Neural progenitor cell (in vitro differentiated cells): ENCODE measurements around the gene SORT1. TPM values are rescaled to one million over a fixed set of nuclear protein-coding genes. Genes with fewer than 3 reads are reported as not detected.
A peak's percentile ranks its signal among the peaks of the same experiment; 100 is the strongest.
"Not testable (repeated sequence)": the region's sequence is repeated elsewhere in the genome, so short reads cannot be mapped to it uniquely, and the experiment has no call there.

ENCODE experiments used
- DNase-seq: peaks from one replicate; pipeline ENCODE4 v3.0.0-alpha.2; 2016; ENCODE audit warnings: low spot score
- H2AFZ ChIP-seq: fragments of 200-600 bp; sonication (generic); replicated peaks from 2 replicates; pipeline ENCODE4 v1.6.1; 2016; ENCODE audit warnings: antibody characterized with exemption
- H3F3A ChIP-seq: fragments of 200-600 bp; sonication (generic); 2 replicates; pipeline ENCODE4 v1.6.1; 2016; ENCODE audit warnings: antibody characterized with exemption, low read depth
- H3K27ac ChIP-seq: fragments of 200-600 bp; sonication (generic); 2 replicates; pipeline ENCODE4 v1.5.1; 2016; ENCODE audit warnings: mild to moderate bottlenecking
- H3K27me3 ChIP-seq: fragments of 200-600 bp; sonication (generic); 2 replicates; pipeline ENCODE4 v1.6.1; 2016; ENCODE audit warnings: mild to moderate bottlenecking, moderate library complexity
- H3K36me3 ChIP-seq: fragments of 200-600 bp; sonication (generic); 2 replicates; pipeline ENCODE4 v1.5.1; 2016
- H3K4me1 ChIP-seq: fragments of 200-600 bp; sonication (generic); 2 replicates; pipeline ENCODE4 v1.6.1; 2016; ENCODE audit warnings: mixed run types
- H3K4me2 ChIP-seq: fragments of 200-600 bp; sonication (generic); 2 replicates; pipeline ENCODE4 v1.6.1; 2016
- H3K4me3 ChIP-seq: fragments of 200-600 bp; sonication (generic); 2 replicates; pipeline ENCODE4 v1.5.1; 2016
- H3K79me2 ChIP-seq: fragments of 200-600 bp; sonication (generic); 2 replicates; pipeline ENCODE4 v1.6.1; 2016; ENCODE audit warnings: low read depth
- H3K9ac ChIP-seq: fragments of 200-600 bp; sonication (generic); 2 replicates; pipeline ENCODE4 v1.6.1; 2016
- H3K9me3 ChIP-seq: fragments of 200-600 bp; sonication (generic); 2 replicates; pipeline ENCODE4 v1.5.1; 2016; ENCODE audit warnings: low read depth
- H4K20me1 ChIP-seq: fragments of 200-600 bp; sonication (generic); 2 replicates; pipeline ENCODE4 v1.6.1; 2016; ENCODE audit warnings: low read depth
- H3K27ac Mint-ChIP-seq: 3 replicates; pipeline ENCODE4 v1.8.0; 2021; ENCODE audit warnings: mixed read lengths
- H3K27me3 Mint-ChIP-seq: 2 replicates; pipeline ENCODE4 v1.8.0; 2022; ENCODE audit warnings: low read depth, mild to moderate bottlenecking, inconsistent platforms, moderate library complexity, mixed read lengths; ENCODE audit not compliant: insufficient read depth
- H3K36me3 Mint-ChIP-seq: 3 replicates; pipeline ENCODE4 v1.8.0; 2021; ENCODE audit warnings: mixed read lengths
- H3K4me1 Mint-ChIP-seq: 3 replicates; pipeline ENCODE4 v1.8.0; 2021; ENCODE audit warnings: mixed read lengths
- H3K4me3 Mint-ChIP-seq: 3 replicates; pipeline ENCODE4 v1.8.0; 2021; ENCODE audit warnings: mild to moderate bottlenecking, moderate library complexity, mixed read lengths
- H3K9me3 Mint-ChIP-seq: 3 replicates; pipeline ENCODE4 v1.8.0; 2020; ENCODE audit warnings: mixed read lengths
- EZH2 ChIP-seq: fragments of 200-600 bp; sonication (generic); IDR thresholded peaks from 2 replicates; pipeline ENCODE4 v1.6.1; 2017; ENCODE audit warnings: antibody characterized with exemption, mild to moderate bottlenecking, moderate library complexity
- EZH2phosphoT487 ChIP-seq: fragments of 200-600 bp; sonication (generic); IDR thresholded peaks from 2 replicates; pipeline ENCODE4 v1.6.1; 2017; ENCODE audit warnings: antibody characterized with exemption
- total RNA-seq: library from RNA; depleted of rRNA; stranded (reverse); fragments of >200 nt; gene quantifications from 2 replicates; pipeline ENCODE4 v1.2.3, GENCODE V29; 2015; ENCODE audit warnings: low replicate concordance
- TF ChIP-seq, protein P1 (sequence below): fragments of 200-600 bp; sonication (generic); IDR thresholded peaks from 2 replicates; pipeline ENCODE4 v1.5.1; 2017; ENCODE audit warnings: antibody characterized with exemption, mild to moderate bottlenecking

SORT1 gene
- total RNA-seq, 1 donor from 2014 or later = 38.9 TPM

- Histone ChIP-seq H3K36me3 (no peaks in the 10 kb centered on the region), H3K27me3 (no peaks in the 10 kb centered on the region), H3K4me2 (no peak overlapping the region), H3K4me1 (no peaks in the 10 kb centered on the region), H4K20me1 (no peaks in the 10 kb centered on the region), H3K27ac (no peak overlapping the region), H3K9ac (no peak overlapping the region), H3F3A (no peaks in the 10 kb centered on the region), H3K9me3 (no peaks in the 10 kb centered on the region), H3K79me2 (no peaks in the 10 kb centered on the region), H2AFZ (peak overlapping the region; percentile 57), H3K4me3 (no peak overlapping the region)
- no peak overlapping the region for H3K4me3 Mint-ChIP-seq
- peaks cover 6% of the 10 kb centered on the region for H3K4me1 Mint-ChIP-seq
- no peak for DNase-seq
- peaks cover 4% of the 10 kb centered on the region for H3K27me3 Mint-ChIP-seq
- H3K27ac Mint-ChIP-seq = no peak overlapping the region
- peaks cover 2% of the 10 kb centered on the region for H3K9me3 Mint-ChIP-seq
- no peaks in the 10 kb centered on the region for H3K36me3 Mint-ChIP-seq
- no peak for TF ChIP-seq EZH2
Observed at GRCh38 chr1:109290998-109291397, 106.7 kb downstream of the SORT1 start.

GRCh38 chr1:109290137-109290536 lies 107.6 kb downstream of the SORT1 start:
- TF ChIP-seq EZH2phosphoT487 = no peak
- TF ChIP-seq, protein P1, sequence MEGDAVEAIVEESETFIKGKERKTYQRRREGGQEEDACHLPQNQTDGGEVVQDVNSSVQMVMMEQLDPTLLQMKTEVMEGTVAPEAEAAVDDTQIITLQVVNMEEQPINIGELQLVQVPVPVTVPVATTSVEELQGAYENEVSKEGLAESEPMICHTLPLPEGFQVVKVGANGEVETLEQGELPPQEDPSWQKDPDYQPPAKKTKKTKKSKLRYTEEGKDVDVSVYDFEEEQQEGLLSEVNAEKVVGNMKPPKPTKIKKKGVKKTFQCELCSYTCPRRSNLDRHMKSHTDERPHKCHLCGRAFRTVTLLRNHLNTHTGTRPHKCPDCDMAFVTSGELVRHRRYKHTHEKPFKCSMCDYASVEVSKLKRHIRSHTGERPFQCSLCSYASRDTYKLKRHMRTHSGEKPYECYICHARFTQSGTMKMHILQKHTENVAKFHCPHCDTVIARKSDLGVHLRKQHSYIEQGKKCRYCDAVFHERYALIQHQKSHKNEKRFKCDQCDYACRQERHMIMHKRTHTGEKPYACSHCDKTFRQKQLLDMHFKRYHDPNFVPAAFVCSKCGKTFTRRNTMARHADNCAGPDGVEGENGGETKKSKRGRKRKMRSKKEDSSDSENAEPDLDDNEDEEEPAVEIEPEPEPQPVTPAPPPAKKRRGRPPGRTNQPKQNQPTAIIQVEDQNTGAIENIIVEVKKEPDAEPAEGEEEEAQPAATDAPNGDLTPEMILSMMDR = no peak
- TF ChIP-seq EZH2 = no peak
- Histone ChIP-seq H3K36me3 (no peaks in the 10 kb centered on the region), H3K4me2 (no peak overlapping the region), H3K4me3 (no peak overlapping the region), H3K9me3 (no peaks in the 10 kb centered on the region), H3K9ac (no peak overlapping the region), H2AFZ (no peak overlapping the region), H3F3A (no peaks in the 10 kb centered on the region), H3K27ac (no peak overlapping the region), H3K4me1 (no peaks in the 10 kb centered on the region), H4K20me1 (no peaks in the 10 kb centered on the region), H3K27me3 (no peaks in the 10 kb centered on the region), H3K79me2 (no peaks in the 10 kb centered on the region)
- Mint-ChIP-seq H3K4me3 (no peak overlapping the region), H3K9me3 (peaks cover 2% of the 10 kb centered on the region), H3K36me3 (no peaks in the 10 kb centered on the region), H3K27me3 (peaks cover 4% of the 10 kb centered on the region), H3K4me1 (peaks cover 7% of the 10 kb centered on the region), H3K27ac (no peak overlapping the region)
- no peak for DNase-seq

DNA sequence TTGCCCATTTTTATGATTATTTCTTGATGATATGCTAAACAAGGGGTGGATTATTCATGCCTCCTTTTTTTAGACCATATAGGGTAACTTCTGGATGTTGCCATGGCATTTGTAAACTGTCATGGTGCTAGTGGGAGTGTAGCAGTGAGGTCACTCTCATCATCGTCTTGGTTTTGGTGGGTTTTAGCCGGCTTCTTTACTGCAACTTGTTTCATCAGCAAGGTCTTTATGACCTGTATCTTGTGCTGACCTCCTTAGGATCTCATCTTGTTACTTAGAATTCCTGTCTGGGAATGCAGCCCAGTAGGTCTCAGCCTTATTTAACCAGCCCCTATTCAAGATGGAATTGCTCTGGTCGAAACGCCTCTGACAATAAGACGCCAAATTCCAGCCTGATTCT lies 111.0 kb downstream of the SORT1 start:
- H3K36me3 ChIP-seq, DNase-seq, H2AFZ ChIP-seq, H3K27me3 Mint-ChIP-seq, H3K4me1 ChIP-seq, H4K20me1 ChIP-seq, H3K27ac ChIP-seq, H3K4me3 Mint-ChIP-seq, H3K4me2 ChIP-seq, H3K27me3 ChIP-seq, H3K9me3 ChIP-seq, H3K36me3 Mint-ChIP-seq, H3K9ac ChIP-seq, H3K4me3 ChIP-seq, H3K9me3 Mint-ChIP-seq: not testable (repeated sequence)
- peaks cover 13% of the 10 kb centered on the region for H3F3A ChIP-seq
- Mint-ChIP-seq H3K4me1 (peaks cover 27% of the 10 kb centered on the region), H3K27ac (peak overlapping the region; percentile 81)
- peaks cover 11% of the 10 kb centered on the region for H3K79me2 ChIP-seq

GRCh38 chr1:109283748-109284600 lies 113.7 kb downstream of the SORT1 start:
- peaks cover 27% of the 10 kb centered on the region for H3K79me2 ChIP-seq
- H3K9ac ChIP-seq = no peak overlapping the region
- H3K4me1 Mint-ChIP-seq = peaks cover 35% of the 10 kb centered on the region
- H3K4me1 ChIP-seq = peaks cover 17% of the 10 kb centered on the region
- H3F3A ChIP-seq = peaks cover 17% of the 10 kb centered on the region
- H3K4me3 Mint-ChIP-seq = peak overlapping the region; percentile 100
- H4K20me1 ChIP-seq = peaks cover 14% of the 10 kb centered on the region
- peak overlapping the region; percentile 70 for H3K4me3 ChIP-seq
- H3K9me3 ChIP-seq = no peaks in the 10 kb centered on the region
- H3K36me3 ChIP-seq = no peaks in the 10 kb centered on the region
- H3K27me3 Mint-ChIP-seq = peaks cover 2% of the 10 kb centered on the region
- no peak for DNase-seq
- TF ChIP-seq EZH2phosphoT487 (no peak), EZH2 (no peak)
- peak overlapping the region; percentile 94 for H3K4me2 ChIP-seq
- H3K27ac Mint-ChIP-seq = peak overlapping the region; percentile 93
- peaks cover 2% of the 10 kb centered on the region for H3K9me3 Mint-ChIP-seq
- no peak overlapping the region for H3K27ac ChIP-seq
- no peaks in the 10 kb centered on the region for H3K27me3 ChIP-seq
- peaks cover 13% of the 10 kb centered on the region for H3K36me3 Mint-ChIP-seq
- H2AFZ ChIP-seq = peak overlapping the region; percentile 48
